Neural crest cell (in vitro differentiated cells): ENCODE measurements around the gene DGKZ. TPM values are rescaled to one million over a fixed set of nuclear protein-coding genes. Genes with fewer than 3 reads are reported as not detected.

ENCODE experiments used
- DNase-seq: peaks from one replicate; pipeline ENCODE4 v3.0.0; 2021; ENCODE audit warnings: low read depth, mixed read lengths, low spot score
- H3K27ac Mint-ChIP-seq: one replicate; pipeline ENCODE4 v1.8.0; 2021; ENCODE audit warnings: mild to moderate bottlenecking, mixed read lengths; ENCODE audit not compliant: unreplicated experiment
- H3K27me3 Mint-ChIP-seq: 2 replicates; pipeline ENCODE4 v1.8.0; 2021; ENCODE audit warnings: low read depth, mild to moderate bottlenecking, mixed read lengths
- H3K36me3 Mint-ChIP-seq: 2 replicates; pipeline ENCODE4 v1.8.0; 2021; ENCODE audit warnings: low read depth, mild to moderate bottlenecking, mixed read lengths
- H3K4me1 Mint-ChIP-seq: 2 replicates; pipeline ENCODE4 v1.8.0; 2021; ENCODE audit warnings: mixed read lengths
- H3K4me3 Mint-ChIP-seq: one replicate; pipeline ENCODE4 v1.8.0; 2021; ENCODE audit warnings: mild to moderate bottlenecking, mixed read lengths
- H3K9me3 Mint-ChIP-seq: 2 replicates; pipeline ENCODE4 v1.8.0; 2021; ENCODE audit warnings: mixed read lengths
- total RNA-seq: library from RNA; stranded (reverse); gene quantifications from 2 replicates; pipeline ENCODE4 v1.2.1, GENCODE V29; 2021
- TF ChIP-seq, protein P1 (sequence below): fragments of 200-600 bp; sonication (generic); conservative IDR thresholded peaks from 2 replicates; pipeline ENCODE4 v1.5.0; 2021; ENCODE audit warnings: antibody characterized with exemption, mild to moderate bottlenecking

Gene DGKZ
- total RNA-seq, 1 donor from 2014 or later: 60.1 TPM

- TF ChIP-seq, protein P1, sequence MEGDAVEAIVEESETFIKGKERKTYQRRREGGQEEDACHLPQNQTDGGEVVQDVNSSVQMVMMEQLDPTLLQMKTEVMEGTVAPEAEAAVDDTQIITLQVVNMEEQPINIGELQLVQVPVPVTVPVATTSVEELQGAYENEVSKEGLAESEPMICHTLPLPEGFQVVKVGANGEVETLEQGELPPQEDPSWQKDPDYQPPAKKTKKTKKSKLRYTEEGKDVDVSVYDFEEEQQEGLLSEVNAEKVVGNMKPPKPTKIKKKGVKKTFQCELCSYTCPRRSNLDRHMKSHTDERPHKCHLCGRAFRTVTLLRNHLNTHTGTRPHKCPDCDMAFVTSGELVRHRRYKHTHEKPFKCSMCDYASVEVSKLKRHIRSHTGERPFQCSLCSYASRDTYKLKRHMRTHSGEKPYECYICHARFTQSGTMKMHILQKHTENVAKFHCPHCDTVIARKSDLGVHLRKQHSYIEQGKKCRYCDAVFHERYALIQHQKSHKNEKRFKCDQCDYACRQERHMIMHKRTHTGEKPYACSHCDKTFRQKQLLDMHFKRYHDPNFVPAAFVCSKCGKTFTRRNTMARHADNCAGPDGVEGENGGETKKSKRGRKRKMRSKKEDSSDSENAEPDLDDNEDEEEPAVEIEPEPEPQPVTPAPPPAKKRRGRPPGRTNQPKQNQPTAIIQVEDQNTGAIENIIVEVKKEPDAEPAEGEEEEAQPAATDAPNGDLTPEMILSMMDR: peak; percentile 68
- Mint-ChIP-seq H3K9me3 (no peaks in the 10 kb centered on the region), H3K4me3 (peak overlapping the region; percentile 88), H3K27me3 (peaks cover 34% of the 10 kb centered on the region), H3K4me1 (peaks cover 24% of the 10 kb centered on the region), H3K27ac (peak overlapping the region; percentile 83), H3K36me3 (peaks cover 2% of the 10 kb centered on the region)
- no peak for DNase-seq
Measured at GRCh38 chr11:46382646-46383403, 35.6 kb downstream of the DGKZ start.

GRCh38 chr11:46383404-46383758, 36.1 kb downstream of the DGKZ start:
- TF ChIP-seq, protein P1: no peak
- Mint-ChIP-seq H3K27me3 (peaks cover 39% of the 10 kb centered on the region), H3K4me3 (peak overlapping the region; percentile 88), H3K9me3 (no peaks in the 10 kb centered on the region), H3K4me1 (peaks cover 29% of the 10 kb centered on the region), H3K27ac (no peak overlapping the region), H3K36me3 (peaks cover 2% of the 10 kb centered on the region)
- no peak for DNase-seq

GRCh38 chr11:46383974-46384701, 36.9 kb downstream of the DGKZ start:
- TF ChIP-seq, protein P1: no peak
- peaks cover 32% of the 10 kb centered on the region for H3K4me1 Mint-ChIP-seq

GRCh38 chr11:46385169-46386004, 38.1 kb downstream of the DGKZ start:
- H3K27ac Mint-ChIP-seq: no peak overlapping the region
- TF ChIP-seq, protein P1: no peak
- H3K27me3 Mint-ChIP-seq: peaks cover 57% of the 10 kb centered on the region
- DNase-seq: no peak
- peaks cover 22% of the 10 kb centered on the region for H3K4me1 Mint-ChIP-seq
- peak overlapping the region; percentile 84 for H3K4me3 Mint-ChIP-seq
- no peaks in the 10 kb centered on the region for H3K9me3 Mint-ChIP-seq
- peaks cover 2% of the 10 kb centered on the region for H3K36me3 Mint-ChIP-seq

More at GRCh38 chr11:46383974-46384701, 36.9 kb downstream of the DGKZ start:
- Mint-ChIP-seq H3K27ac (no peak overlapping the region), H3K4me3 (peak overlapping the region; percentile 88), H3K9me3 (no peaks in the 10 kb centered on the region), H3K36me3 (peaks cover 2% of the 10 kb centered on the region), H3K27me3 (peaks cover 47% of the 10 kb centered on the region)
- DNase-seq: no peak

DNA sequence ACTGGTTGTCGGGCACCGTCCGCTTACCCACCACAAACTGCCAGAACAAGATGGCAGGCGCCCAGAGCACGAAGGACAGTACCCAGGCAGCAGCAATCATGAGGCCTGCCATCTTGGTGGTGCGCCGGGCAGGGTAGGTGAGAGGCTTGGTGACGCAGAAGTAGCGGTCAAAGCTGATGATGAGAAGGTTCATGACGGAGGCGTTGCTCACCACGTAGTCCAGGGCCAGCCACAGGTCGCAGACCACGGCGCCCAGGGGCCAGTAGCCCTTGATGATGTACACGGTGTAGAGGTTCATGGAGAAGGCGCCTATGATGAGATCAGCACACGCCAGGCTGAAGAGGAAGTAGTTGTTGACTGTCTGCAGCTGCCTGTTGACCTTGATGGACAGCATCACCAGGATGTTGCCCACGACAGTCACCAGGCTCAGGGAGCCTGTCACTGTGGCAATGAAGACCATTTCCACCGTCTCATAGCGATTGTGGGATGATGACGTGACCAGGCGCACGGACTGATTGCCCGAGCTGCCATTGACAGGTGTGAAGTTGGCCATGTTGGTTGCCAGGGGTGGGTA, 38.8 kb downstream of the DGKZ start:
- TF ChIP-seq, protein P1: no peak
- peaks cover 21% of the 10 kb centered on the region for H3K4me1 Mint-ChIP-seq
- H3K9me3 Mint-ChIP-seq: no peaks in the 10 kb centered on the region
- no peak overlapping the region for H3K27ac Mint-ChIP-seq
- H3K4me3 Mint-ChIP-seq: peak overlapping the region; percentile 62
- H3K36me3 Mint-ChIP-seq: peaks cover 2% of the 10 kb centered on the region
- no peak for DNase-seq
- H3K27me3 Mint-ChIP-seq: peaks cover 64% of the 10 kb centered on the region
